Mesodermal cell (in vitro differentiated cells): ENCODE measurements around the gene GNB1L. TPM values are rescaled to one million over a fixed set of nuclear protein-coding genes. Genes with fewer than 3 reads are reported as not detected.

Experiments
- H3K27ac ChIP-seq: 2 replicates; pipeline ENCODE4 v1.7.0; 2013; ENCODE audit warnings: mild to moderate bottlenecking, low read depth, low read length, moderate library complexity; ENCODE audit not compliant: severe bottlenecking
- H3K36me3 ChIP-seq: 2 replicates; pipeline ENCODE4 v1.7.1; 2013; ENCODE audit warnings: mild to moderate bottlenecking, low read length, moderate library complexity; ENCODE audit not compliant: control insufficient read depth, insufficient read depth
- H3K4me1 ChIP-seq: one replicate; pipeline ENCODE4 v1.7.1; 2013; ENCODE audit warnings: mild to moderate bottlenecking, low read length; ENCODE audit not compliant: insufficient read depth, control insufficient read depth, poor library complexity, severe bottlenecking
- H3K4me3 ChIP-seq: 2 replicates; pipeline ENCODE4 v1.7.0; 2013; ENCODE audit warnings: low read length, control low read depth, mild to moderate bottlenecking; ENCODE audit not compliant: insufficient read depth, poor library complexity, severe bottlenecking; ENCODE audit errors: extremely low read depth
- H3K9me3 ChIP-seq: 2 replicates; pipeline ENCODE4 v1.7.1; 2013; ENCODE audit warnings: mild to moderate bottlenecking, low read length, moderate library complexity; ENCODE audit not compliant: control insufficient read depth
- WGBS, 2 experiments: methylation state at CpG; one replicate each; pipeline ENCODE4 v1.1.5; 2013; ENCODE audit warnings: missing lambda C conversion rate in 2 of 2; ENCODE audit not compliant: insufficient coverage in 2 of 2; 5-methylcytosine and 5-hydroxymethylcytosine counted together
- polyA plus RNA-seq, 2 experiments: library from polyadenylated mRNA; stranded (reverse); fragments of 50-300 nt; gene quantifications; one replicate each; pipeline ENCODE4 v1.2.3, GENCODE V29; 2013

GNB1L gene
- 8.4 TPM for polyA plus RNA-seq (2013, experiment 1 of 2)
- 7.7 TPM for polyA plus RNA-seq (2013, experiment 2 of 2)

GRCh38 chr22:19854778-19855503 is at the start of gene GNB1L, which contains the start of gene RTL10:
Gene GNB1L (minus strand): TSS chr22:19854874. CDS start chr22:19821355, 33,519 bp downstream.
Gene RTL10 (minus strand): TSS chr22:19854874. CDS start chr22:19852261, 2,613 bp downstream.
- Histone ChIP-seq H3K4me3 (peak within 1 kb of the TSS; percentile 89), H3K9me3 (no peaks in the 10 kb centered on the region), H3K27ac (peak within 1 kb of the TSS; percentile 67), H3K4me1 (peaks cover 40% of the 10 kb centered on the region), H3K36me3 (peaks cover 33% of the 10 kb centered on the region)
- 0 to 1% methylated on average over 76 to 79 of the region's 81 CpGs for WGBS, 2 experiments

DNA sequence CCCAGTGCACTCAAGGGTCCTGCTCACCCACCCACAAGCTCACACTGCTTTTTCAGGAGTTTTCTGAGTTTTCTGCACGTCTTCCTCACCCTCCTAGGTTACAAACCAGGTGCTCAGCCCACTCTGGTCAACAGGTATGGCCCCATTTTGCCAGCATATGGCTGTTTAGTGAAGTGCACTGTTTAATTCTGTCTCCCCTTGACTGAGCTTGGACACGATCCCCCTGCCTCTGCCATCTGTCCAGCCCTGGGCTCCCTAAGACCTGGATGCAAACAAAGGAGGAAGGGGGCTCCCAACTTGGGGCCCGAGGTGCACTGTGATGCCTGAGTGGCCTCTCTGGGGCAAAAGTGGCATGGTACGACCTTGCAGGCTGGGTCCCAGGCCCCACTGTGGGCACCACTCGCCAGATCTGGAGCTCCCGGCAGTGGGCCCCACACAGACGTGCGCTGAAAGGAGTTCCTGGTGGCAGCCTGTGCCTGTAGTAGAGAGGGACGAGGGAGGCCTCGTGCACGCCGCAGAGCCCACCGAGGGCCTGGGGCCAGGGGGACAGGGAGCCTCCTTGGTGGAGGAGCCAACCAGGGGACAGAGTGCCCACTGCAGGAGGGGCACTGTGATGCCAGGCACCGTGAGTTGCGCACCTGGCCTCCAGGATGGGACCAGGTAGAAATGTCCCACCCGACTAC is 49.6 kb upstream of the GNB1L start:
- peaks cover 40% of the 10 kb centered on the region for H3K4me1 ChIP-seq
- no peak overlapping the region for H3K27ac ChIP-seq
- H3K36me3 ChIP-seq = no peaks in the 10 kb centered on the region
- no peak overlapping the region for H3K4me3 ChIP-seq
- 83 to 84% methylated on average over 14 to 15 of the region's 16 CpGs for WGBS, 2 experiments
- no peaks in the 10 kb centered on the region for H3K9me3 ChIP-seq

GRCh38 chr22:19903513-19903912 is 48.8 kb upstream of the GNB1L start:
- 71 to 77% methylated on average over 10 to 12 of the region's 12 CpGs for WGBS, 2 experiments
- no peaks in the 10 kb centered on the region for H3K36me3 ChIP-seq
- no peak overlapping the region for H3K27ac ChIP-seq
- no peak overlapping the region for H3K4me3 ChIP-seq
- peaks cover 40% of the 10 kb centered on the region for H3K4me1 ChIP-seq
- no peaks in the 10 kb centered on the region for H3K9me3 ChIP-seq

GRCh38 chr22:19903031-19903430 is 48.4 kb upstream of the GNB1L start:
- WGBS, 2 experiments = 59 to 71% methylated on average over 9 of the region's 9 CpGs
- peak overlapping the region; percentile 57 for H3K27ac ChIP-seq
- H3K4me1 ChIP-seq = peaks cover 40% of the 10 kb centered on the region
- H3K4me3 ChIP-seq = no peak overlapping the region
- H3K9me3 ChIP-seq = no peaks in the 10 kb centered on the region
- H3K36me3 ChIP-seq = no peaks in the 10 kb centered on the region

- H3K36me3 ChIP-seq = no peaks in the 10 kb centered on the region
Measured at GRCh38 chr22:19902245-19902715, 47.6 kb upstream of the GNB1L start.

DNA sequence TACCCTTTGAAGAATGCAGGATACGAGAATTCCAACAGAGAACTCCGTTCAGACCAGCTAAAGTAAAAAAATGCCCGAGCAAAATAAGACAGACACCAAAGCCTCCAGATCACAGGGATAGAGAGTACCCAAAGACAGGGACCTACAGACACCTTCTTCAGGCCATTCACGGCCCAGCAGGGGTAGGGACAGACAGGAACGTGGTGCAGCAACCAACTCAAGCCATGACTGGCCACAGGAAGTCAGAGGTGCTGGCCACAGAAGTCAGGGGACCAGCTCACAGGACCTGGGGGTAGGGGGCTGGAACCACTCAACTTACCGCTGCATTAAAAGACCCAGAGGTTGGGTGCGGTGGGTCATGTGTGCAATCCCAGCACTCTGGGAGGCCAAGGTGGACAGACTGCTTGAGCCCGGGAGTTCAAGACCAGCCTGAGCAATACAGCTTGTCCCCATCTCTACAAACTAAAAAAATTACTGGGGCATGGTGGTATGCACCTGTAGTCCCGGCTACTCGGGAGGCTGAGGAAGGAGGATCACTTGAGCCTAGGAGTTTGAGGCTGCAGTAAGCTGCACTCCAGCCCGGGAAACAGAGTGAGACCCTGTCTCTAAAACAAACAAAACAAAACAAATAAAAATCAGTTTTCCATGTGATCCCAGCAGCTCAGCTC is 47.0 kb upstream of the GNB1L start:
- 88 to 93% methylated on average over 8 to 9 of the region's 11 CpGs for WGBS, 2 experiments
- H3K4me1 ChIP-seq = peaks cover 40% of the 10 kb centered on the region
- H3K36me3 ChIP-seq = no peaks in the 10 kb centered on the region
- no peak overlapping the region for H3K4me3 ChIP-seq
- no peaks in the 10 kb centered on the region for H3K9me3 ChIP-seq
- no peak overlapping the region for H3K27ac ChIP-seq

More at GRCh38 chr22:19902245-19902715, 47.6 kb upstream of the GNB1L start:
- Histone ChIP-seq H3K9me3 (no peaks in the 10 kb centered on the region), H3K27ac (peak overlapping the region; percentile 57), H3K4me1 (peaks cover 40% of the 10 kb centered on the region), H3K4me3 (no peak overlapping the region)
- WGBS, 2 experiments = 88% methylated on average over 6 to 7 of the region's 7 CpGs

- Histone ChIP-seq H3K9me3 (no peaks in the 10 kb centered on the region), H3K27ac (no peak overlapping the region), H3K4me3 (no peak overlapping the region), H3K4me1 (peaks cover 40% of the 10 kb centered on the region), H3K36me3 (no peaks in the 10 kb centered on the region)
- 88 to 95% methylated on average over 11 to 13 of the region's 13 CpGs for WGBS, 2 experiments
Measured at GRCh38 chr22:19900707-19901436, 46.2 kb upstream of the GNB1L start.

GRCh38 chr22:19898831-19899567 is 44.3 kb upstream of the GNB1L start:
- Histone ChIP-seq H3K9me3 (no peaks in the 10 kb centered on the region), H3K4me3 (no peak overlapping the region), H3K36me3 (no peaks in the 10 kb centered on the region), H3K4me1 (peaks cover 26% of the 10 kb centered on the region), H3K27ac (no peak overlapping the region)
- 92 to 95% methylated on average over 14 of the region's 16 CpGs for WGBS, 2 experiments

GRCh38 chr22:19898145-19898544 is 43.5 kb upstream of the GNB1L start:
- Histone ChIP-seq H3K4me3 (no peak overlapping the region), H3K9me3 (no peaks in the 10 kb centered on the region), H3K4me1 (peaks cover 21% of the 10 kb centered on the region), H3K36me3 (no peaks in the 10 kb centered on the region), H3K27ac (no peak overlapping the region)
- WGBS, 2 experiments = 92 to 100% methylated on average over 5 to 6 of the region's 7 CpGs
